Right lobe of liver (tissue), 6 donors: ENCODE data around the gene MAML2. TPM values are rescaled to one million over a fixed set of nuclear protein-coding genes. Genes with fewer than 3 reads are reported as not detected.

Experiments
- ATAC-seq, 4 donors: fragments of 200-7000 bp; cut with Tn5 transposase; one replicate each; pipeline ENCODE4 v1.9.1; 2020; ENCODE audit warnings: mild to moderate bottlenecking in 4 of 4, moderate library complexity in 4 of 4
- DNase-seq, 3 donors: peaks; one replicate each; pipeline ENCODE4 v3.0.0-alpha.2; 2020
- H3K27ac ChIP-seq, 3 donors: fragments of 200-600 bp; one replicate each; pipeline ENCODE4 v1.8.0; 2022
- H3K27me3 ChIP-seq, 2 donors: fragments of 200-600 bp; one replicate each; pipeline ENCODE4 v1.8.0; 2022
- H3K36me3 ChIP-seq, 4 donors: fragments of 200-600 bp; sonication (generic) in 1 of 4; one replicate each; pipeline versions ENCODE4 v1.5.1 to v1.8.0; 2017 to 2022; ENCODE audit warnings: control low read depth in 1 of 4
- H3K4me1 ChIP-seq, 4 donors: fragments of 200-600 bp; sonication (generic) in 1 of 4; one replicate each; pipeline versions ENCODE4 v1.5.1 to v1.8.0; 2017 to 2022; ENCODE audit warnings: control low read depth in 1 of 4
- H3K4me3 ChIP-seq, 3 donors: fragments of 200-600 bp; one replicate each; pipeline ENCODE4 v1.8.0; 2022
- H3K9me3 ChIP-seq, 4 donors: fragments of 200-600 bp; sonication (generic) in 1 of 4; one replicate each; pipeline versions ENCODE4 v1.5.1 to v1.8.0; 2017 to 2022; ENCODE audit warnings: control low read depth in 1 of 4
- CTCF ChIP-seq, 4 donors: fragments of 200-600 bp in 3 of 4; fragments of 450-650 bp in 1 of 4; IDR thresholded peaks; one replicate each; pipeline versions ENCODE4 v1.5.1 to v1.8.0; 2016 to 2022; ENCODE audit warnings: antibody characterized with exemption in 4 of 4, mild to moderate bottlenecking in 2 of 4
- POLR2A ChIP-seq: fragments of 450-650 bp; IDR thresholded peaks from one replicate; pipeline ENCODE4 v1.6.1; 2017; ENCODE audit warnings: antibody characterized with exemption, mild to moderate bottlenecking
- WGBS: methylation state at CpG from one replicate; pipeline ENCODE4 v1.1.6; 2018; ENCODE audit warnings: low coverage, low lambda C conversion rate; ENCODE audit not compliant: insufficient coverage; ENCODE audit errors: missing lambda C conversion rate; 5-methylcytosine and 5-hydroxymethylcytosine counted together
- intact Hi-C, 2 donors: fragments of 100-400 bp; cut with DNase I; formaldehyde crosslinking; loops; one replicate each; pipeline versions ENCODE4 v1.11.2 to v1.14.1; 2022
- total RNA-seq, 6 experiments: library from RNA; depleted of rRNA in 2 of 6; stranded (reverse); fragments of >200 nt in 2 of 6; fragmentation: NEBNext Ultra II Directional in 3 of 6; extraction: Animal tissue kit (Norgen Biotek cat#: 25700) in 3 of 6; gene quantifications; one replicate each; pipeline versions ENCODE4 v1.1.0 to v1.2.4, GENCODE V29; 2016 to 2023
- donor health status: DM: no; HTN: yes; CAD: no.
- donor health status: DM: no; HTN: no; CAD: no.
- donor health status: DM: no; HTN: no; CAD: no.
- donor health status: DM: no; HTN: yes; CAD: no.
- donor health status: DM: no; HTN: yes; CAD: no.

MAML2 gene
- total RNA-seq, 6 experiments from 2014 or later: 0.92 to 2.3 (median 1.9) TPM

DNA sequence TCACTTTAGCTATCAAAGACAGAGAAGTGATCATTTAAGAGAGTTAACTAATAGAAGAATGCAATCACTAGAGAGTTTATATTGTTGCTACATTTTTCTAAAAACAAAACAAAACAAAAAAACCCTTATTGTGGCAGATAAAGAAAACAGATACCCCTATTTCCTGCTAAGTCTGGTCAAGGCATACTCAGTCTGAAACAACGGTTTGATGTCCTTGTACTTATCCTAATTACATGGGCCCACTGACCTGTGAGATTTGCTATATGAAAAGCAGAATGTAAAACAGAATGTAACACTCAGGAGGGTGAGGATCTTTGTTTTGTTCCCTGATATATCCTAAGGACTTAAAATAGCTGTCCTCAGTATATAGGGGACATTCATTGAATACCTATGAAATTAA, 24.6 kb downstream of the MAML2 start:
- no peak overlapping the region for H3K27ac ChIP-seq
- no peaks in the 10 kb centered on the region for H3K9me3 ChIP-seq
- H3K4me1 ChIP-seq: peaks cover 0 to 13% (median 0%) of the 10 kb centered on the region in 4 donors
- no peak for ATAC-seq
- intact Hi-C loops: no loop called here
- H3K27me3 ChIP-seq: no peaks in the 10 kb centered on the region
- no peak for TF ChIP-seq POLR2A
- TF ChIP-seq CTCF (IDR thresholded peaks at IDR 0.05): no peak
- no peak overlapping the region for H3K4me3 ChIP-seq
- no peaks in the 10 kb centered on the region for H3K36me3 ChIP-seq
- no peak for DNase-seq
- 44% methylated on average over 1 of the region's 1 CpG for WGBS

- H3K27me3 ChIP-seq: no peaks in the 10 kb centered on the region
- intact Hi-C loops: no loop called here
- TF ChIP-seq POLR2A: no peak
- TF ChIP-seq CTCF (IDR thresholded peaks at IDR 0.05): no peak
- 52% methylated on average over 2 of the region's 2 CpGs for WGBS
- H3K4me3 ChIP-seq: no peak overlapping the region
- no peaks in the 10 kb centered on the region for H3K9me3 ChIP-seq
- peaks cover 0 to 13% (median 0%) of the 10 kb centered on the region in 4 donors for H3K4me1 ChIP-seq
- no peak for ATAC-seq
- no peak overlapping the region for H3K27ac ChIP-seq
- no peak for DNase-seq
- no peaks in the 10 kb centered on the region for H3K36me3 ChIP-seq
Measured at GRCh38 chr11:96317985-96318384, 25.0 kb downstream of the MAML2 start.

- ATAC-seq: peak in 1 of 4 donors; percentile 58
- no peak for DNase-seq
- 52% methylated on average over 2 of the region's 2 CpGs for WGBS
- no peaks in the 10 kb centered on the region for H3K9me3 ChIP-seq
- H3K27me3 ChIP-seq: no peaks in the 10 kb centered on the region
- TF ChIP-seq POLR2A (no peak), CTCF (IDR thresholded peaks at IDR 0.05) (no peak)
- H3K4me1 ChIP-seq: peaks cover 0 to 13% (median 0%) of the 10 kb centered on the region in 4 donors
- H3K36me3 ChIP-seq: no peaks in the 10 kb centered on the region
- H3K4me3 ChIP-seq: no peak overlapping the region
- H3K27ac ChIP-seq: no peak overlapping the region
- intact Hi-C loops: no loop called here
Measured at GRCh38 chr11:96317571-96317970, 25.4 kb downstream of the MAML2 start.

- H3K4me1 ChIP-seq: peaks cover 0 to 13% (median 0%) of the 10 kb centered on the region in 4 donors
- H3K27me3 ChIP-seq: no peaks in the 10 kb centered on the region
- H3K36me3 ChIP-seq: no peaks in the 10 kb centered on the region
- TF ChIP-seq POLR2A: no peak
- TF ChIP-seq CTCF (IDR thresholded peaks at IDR 0.05): no peak
- no peaks in the 10 kb centered on the region for H3K9me3 ChIP-seq
- no peak for ATAC-seq
- 53% methylated on average over 2 of the region's 3 CpGs for WGBS
- no peak overlapping the region for H3K27ac ChIP-seq
- intact Hi-C loops: no loop called here
- H3K4me3 ChIP-seq: no peak overlapping the region
- no peak for DNase-seq
Measured at GRCh38 chr11:96316869-96317268, 26.1 kb downstream of the MAML2 start.

- H3K4me3 ChIP-seq: no peak overlapping the region
- TF ChIP-seq POLR2A: no peak
- no peak for TF ChIP-seq CTCF (IDR thresholded peaks at IDR 0.05)
- intact Hi-C loops: no loop called here
- H3K27me3 ChIP-seq: no peaks in the 10 kb centered on the region
- WGBS: no CpG with 5 or more reads among the region's 1 CpG
- DNase-seq: no peak
- no peaks in the 10 kb centered on the region for H3K36me3 ChIP-seq
- H3K27ac ChIP-seq: no peak overlapping the region
- H3K4me1 ChIP-seq: peaks cover 0 to 13% (median 0%) of the 10 kb centered on the region in 4 donors
- no peak for ATAC-seq
- H3K9me3 ChIP-seq: no peaks in the 10 kb centered on the region
Measured at GRCh38 chr11:96315476-96315875, 27.5 kb downstream of the MAML2 start.
